Measurements from ENCODE around the gene CYP26B1. TPM values are rescaled to one million over a fixed set of nuclear protein-coding genes. Genes with fewer than 3 reads are reported as not detected.
"Not testable (repeated sequence)": the region's sequence is repeated elsewhere in the genome, so short reads cannot be mapped to it uniquely, and the experiment has no call there.

CYP26B1 gene
- total RNA-seq, 1 donor from 2014 or later: 0.17 TPM

DNA sequence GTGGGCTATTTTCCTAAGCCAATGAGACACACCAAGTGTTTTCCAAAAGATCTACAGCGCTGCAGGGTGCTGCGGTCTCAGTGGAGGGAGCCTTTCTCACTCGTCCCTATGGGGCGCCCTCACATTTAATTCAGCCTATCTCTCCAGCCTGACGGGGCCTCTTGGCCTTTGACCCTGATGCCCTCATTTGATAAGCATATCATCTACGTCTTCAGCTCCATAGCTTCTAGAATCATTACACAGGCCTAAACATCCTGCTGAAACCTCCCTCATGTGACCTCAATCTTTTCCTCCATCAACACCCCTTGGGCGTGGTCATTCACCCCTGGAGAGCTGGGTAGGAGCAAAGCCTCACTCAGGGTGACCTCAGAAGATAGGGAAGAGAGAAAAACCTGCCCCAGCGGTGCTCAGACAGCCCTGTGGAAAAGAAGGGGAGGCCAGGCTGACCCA, 57.4 kb downstream of the CYP26B1 start:
- DNase-seq (ENCODE audit: low read depth): no peak
- TF ChIP-seq, protein P1, sequence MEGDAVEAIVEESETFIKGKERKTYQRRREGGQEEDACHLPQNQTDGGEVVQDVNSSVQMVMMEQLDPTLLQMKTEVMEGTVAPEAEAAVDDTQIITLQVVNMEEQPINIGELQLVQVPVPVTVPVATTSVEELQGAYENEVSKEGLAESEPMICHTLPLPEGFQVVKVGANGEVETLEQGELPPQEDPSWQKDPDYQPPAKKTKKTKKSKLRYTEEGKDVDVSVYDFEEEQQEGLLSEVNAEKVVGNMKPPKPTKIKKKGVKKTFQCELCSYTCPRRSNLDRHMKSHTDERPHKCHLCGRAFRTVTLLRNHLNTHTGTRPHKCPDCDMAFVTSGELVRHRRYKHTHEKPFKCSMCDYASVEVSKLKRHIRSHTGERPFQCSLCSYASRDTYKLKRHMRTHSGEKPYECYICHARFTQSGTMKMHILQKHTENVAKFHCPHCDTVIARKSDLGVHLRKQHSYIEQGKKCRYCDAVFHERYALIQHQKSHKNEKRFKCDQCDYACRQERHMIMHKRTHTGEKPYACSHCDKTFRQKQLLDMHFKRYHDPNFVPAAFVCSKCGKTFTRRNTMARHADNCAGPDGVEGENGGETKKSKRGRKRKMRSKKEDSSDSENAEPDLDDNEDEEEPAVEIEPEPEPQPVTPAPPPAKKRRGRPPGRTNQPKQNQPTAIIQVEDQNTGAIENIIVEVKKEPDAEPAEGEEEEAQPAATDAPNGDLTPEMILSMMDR (conservative IDR thresholded peaks at IDR 0.05; ENCODE audit: low read depth, low read length): no peak
- H3K4me3 ChIP-seq (ENCODE audit: low read depth, low read length): no peak overlapping the region

DNA sequence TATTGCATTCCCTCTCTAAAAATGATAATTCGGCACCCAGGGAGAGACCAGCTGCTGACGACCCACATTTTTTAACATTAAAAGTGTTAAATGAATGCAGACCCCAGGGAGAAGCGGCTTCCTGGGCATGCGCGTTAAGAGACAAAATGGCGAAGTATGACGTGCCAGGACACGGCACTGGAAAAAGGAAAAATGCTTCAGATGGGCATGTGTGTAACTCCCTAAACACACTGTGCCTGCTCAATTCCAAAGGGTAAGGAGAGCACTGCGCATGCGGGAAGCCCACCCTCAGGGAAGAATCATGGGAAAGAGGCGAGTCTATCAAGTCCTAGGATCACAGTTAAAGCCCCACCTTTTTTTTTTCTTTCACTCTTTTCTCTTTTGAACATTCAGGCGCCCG, 58.1 kb downstream of the CYP26B1 start:
- TF ChIP-seq, protein P1 (conservative IDR thresholded peaks at IDR 0.05; ENCODE audit: low read depth, low read length): no peak
- H3K4me3 ChIP-seq (ENCODE audit: low read depth, low read length): no peak overlapping the region
- no peak for DNase-seq (ENCODE audit: low read depth)

DNA sequence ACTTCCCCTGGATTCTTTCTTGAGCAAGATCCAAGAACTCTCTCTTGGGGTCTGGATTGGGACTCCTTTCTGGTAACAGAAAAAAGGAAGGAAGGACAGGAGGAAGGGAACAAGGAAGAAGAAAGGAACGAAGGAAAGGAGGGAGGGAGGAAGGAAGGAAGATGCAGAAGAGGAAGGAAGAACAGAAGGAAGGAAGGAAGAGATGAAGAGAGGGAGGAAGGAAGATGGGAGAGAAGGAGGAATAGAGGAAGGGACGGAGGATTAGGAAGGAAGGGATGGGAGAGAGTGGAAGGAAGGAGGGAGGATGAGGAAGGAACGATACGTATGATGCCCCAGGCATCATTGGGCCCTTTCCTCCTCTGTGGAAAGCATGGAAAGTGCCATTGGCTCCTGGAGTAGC, 58.6 kb downstream of the CYP26B1 start:
- TF ChIP-seq, protein P1 (conservative IDR thresholded peaks at IDR 0.05; ENCODE audit: low read depth, low read length): no peak
- DNase-seq (ENCODE audit: low read depth): no peak
- no peak overlapping the region for H3K4me3 ChIP-seq (ENCODE audit: low read depth, low read length)

DNA sequence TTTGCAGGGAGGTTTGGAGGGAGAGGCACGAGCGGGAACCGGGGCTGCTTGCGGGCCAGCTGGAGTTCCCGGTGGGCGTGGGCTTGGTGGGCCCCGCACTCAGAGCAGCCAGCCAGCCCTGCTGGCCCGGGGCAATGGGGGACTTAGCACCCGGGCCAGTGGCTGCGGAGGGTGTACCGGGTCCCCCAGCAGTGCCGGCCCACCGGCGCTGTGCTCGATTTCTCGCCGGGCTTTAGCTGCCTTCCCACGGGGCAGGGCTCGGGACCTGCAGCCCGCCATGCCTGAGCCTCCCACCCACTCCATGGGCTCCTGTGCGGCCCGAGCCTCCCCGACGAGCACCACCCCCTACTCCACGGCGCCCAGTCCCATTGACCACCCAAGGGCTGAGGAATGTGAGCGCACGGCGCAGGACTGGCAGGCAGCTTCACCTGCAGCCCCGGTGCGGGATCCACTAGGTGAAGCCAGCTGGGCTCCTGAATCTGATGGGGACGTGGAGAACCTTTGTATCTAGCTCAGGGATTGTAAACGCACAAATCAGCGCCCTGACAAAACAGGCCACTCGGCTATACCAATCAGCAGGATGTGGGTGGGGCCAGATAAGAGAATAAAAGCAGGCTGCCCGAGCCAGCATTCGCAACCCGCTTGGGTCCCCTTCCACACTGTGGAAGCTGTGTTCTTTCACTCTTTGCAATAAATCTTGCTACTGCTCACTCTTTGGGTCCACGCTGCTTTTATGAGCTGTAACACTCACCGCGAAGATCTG, 60.6 kb downstream of the CYP26B1 start:
- H3K4me3 ChIP-seq (ENCODE audit: low read depth, low read length); DNase-seq (ENCODE audit: low read depth): not testable (repeated sequence)

DNA sequence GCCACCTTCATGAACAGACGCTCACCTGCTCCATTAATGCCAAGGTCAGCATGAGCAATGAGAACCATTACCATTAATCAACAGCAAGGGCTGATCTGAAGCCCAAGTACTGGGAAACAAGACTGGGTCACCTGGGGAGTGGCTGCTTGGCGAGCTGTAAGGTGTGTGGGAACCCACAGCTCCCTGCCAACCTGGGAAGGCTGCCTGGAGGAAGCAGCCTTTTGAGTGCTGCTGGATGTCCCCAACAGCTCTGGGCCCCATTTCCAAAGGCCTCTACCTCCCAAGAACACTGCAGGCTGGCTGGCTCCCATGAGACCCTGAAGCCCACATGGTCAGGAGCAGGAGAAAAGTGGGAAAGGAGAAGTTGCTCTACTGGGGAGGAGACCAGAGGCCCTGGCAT, 62.1 kb downstream of the CYP26B1 start:
- no peak overlapping the region for H3K4me3 ChIP-seq (ENCODE audit: low read depth, low read length)
- TF ChIP-seq, protein P1 (conservative IDR thresholded peaks at IDR 0.05; ENCODE audit: low read depth, low read length): no peak

DNA sequence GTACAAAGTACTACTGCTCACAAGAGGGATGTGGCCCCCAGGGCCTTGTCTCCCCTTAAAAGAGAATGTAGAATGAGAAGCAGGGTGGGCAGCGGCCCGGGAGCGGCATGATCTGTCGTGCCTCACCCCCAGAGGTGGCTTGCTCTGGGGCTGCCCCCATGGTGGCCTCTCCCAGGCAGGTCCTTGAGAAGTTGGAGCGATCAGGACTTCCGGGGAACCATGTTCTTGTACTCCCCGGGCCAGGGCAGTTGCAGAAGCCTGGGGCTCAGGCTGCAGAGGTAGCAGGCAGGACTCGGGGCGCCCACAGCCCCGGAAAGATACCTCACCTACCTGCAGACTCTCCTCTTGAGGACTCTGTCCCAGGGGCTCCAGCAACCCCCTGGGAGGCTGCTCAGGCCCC, 62.6 kb downstream of the CYP26B1 start:
- no peak for DNase-seq (ENCODE audit: low read depth)
- H3K4me3 ChIP-seq (ENCODE audit: low read depth, low read length): no peak overlapping the region
- TF ChIP-seq, protein P1 (conservative IDR thresholded peaks at IDR 0.05; ENCODE audit: low read depth, low read length): no peak

More for the DNA sequence above, 62.1 kb downstream of the CYP26B1 start:
- no peak for DNase-seq (ENCODE audit: low read depth)

DNA sequence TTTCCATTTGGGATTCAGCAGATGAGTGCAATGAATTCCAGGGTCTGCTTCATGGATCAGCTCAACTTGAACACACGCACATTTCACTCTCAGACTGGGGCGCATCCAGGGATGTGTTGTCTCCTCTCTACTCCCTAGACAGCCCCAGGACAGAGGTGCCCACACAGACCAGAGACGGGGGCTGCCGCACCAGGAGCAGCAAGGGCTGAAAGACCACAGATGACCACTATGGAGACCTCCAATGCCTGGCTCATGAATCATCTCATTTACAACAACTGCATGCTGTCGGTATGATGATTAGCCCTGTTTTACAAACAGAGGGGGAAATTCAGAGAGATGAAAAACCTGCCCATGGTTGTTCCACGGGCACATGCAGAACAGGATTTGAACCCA, 63.1 kb downstream of the CYP26B1 start:
- TF ChIP-seq, protein P1 (conservative IDR thresholded peaks at IDR 0.05; ENCODE audit: low read depth, low read length): no peak

More for the DNA sequence above, 63.1 kb downstream of the CYP26B1 start:
- DNase-seq (ENCODE audit: low read depth): no peak
- no peak overlapping the region for H3K4me3 ChIP-seq (ENCODE audit: low read depth, low read length)
